Heart left ventricle (tissue), 13 donors: Measurements from ENCODE around the gene TRIM38.

Experiments used
- CTCF ChIP-seq, 12 donors: fragments of 200-600 bp; sonication (generic) in 4 of 12; IDR thresholded peaks; one replicate each; pipeline versions ENCODE4 v1.5.0 to v1.8.0; 2018 to 2022; ENCODE audit warnings: antibody characterized with exemption in 12 of 12, mild to moderate bottlenecking in 5 of 12
- POLR2A ChIP-seq, 2 donors: fragments of 450-650 bp; IDR thresholded peaks; one replicate each; pipeline ENCODE4 v1.6.1; 2017; ENCODE audit warnings: antibody characterized with exemption in 2 of 2, mild to moderate bottlenecking in 2 of 2, moderate library complexity in 2 of 2
- donor health status: ischemic (EF 13 %, LVEDD 7.1; RV severe dilation, severe dysfunction).
- donor health status: DM: no; HTN: yes; CAD: no.
- donor health status: DM: no; HTN: no; CAD: no.
- donor health status: ischemic (EF 25% LVEDD 6.9; RV normal size, moderate dysfunction).
- donor health status: ischemic (EF 25% LVEDD 5.7; RV mildly dilated, moderate dysfunction).
- donor health status: ischemic (EF 35%, LVEDD 5.7; RV mildly dilated, moderate dysfunction).
- donor health status: nonischemic (EF 11% LVEDD 7.7; RV severe dilation, severe dysfunction).
- donor health status: DM: yes; HTN: yes; CAD: no.
- donor health status: PGD.
- donor health status: ischemic (EF 29% LVEDD 5.4; RV normal size, mild dysfunction).
- donor health status: nonischemic (EF 23%, LVEDD 6.1; RV moderate dilation, normal function).

DNA sequence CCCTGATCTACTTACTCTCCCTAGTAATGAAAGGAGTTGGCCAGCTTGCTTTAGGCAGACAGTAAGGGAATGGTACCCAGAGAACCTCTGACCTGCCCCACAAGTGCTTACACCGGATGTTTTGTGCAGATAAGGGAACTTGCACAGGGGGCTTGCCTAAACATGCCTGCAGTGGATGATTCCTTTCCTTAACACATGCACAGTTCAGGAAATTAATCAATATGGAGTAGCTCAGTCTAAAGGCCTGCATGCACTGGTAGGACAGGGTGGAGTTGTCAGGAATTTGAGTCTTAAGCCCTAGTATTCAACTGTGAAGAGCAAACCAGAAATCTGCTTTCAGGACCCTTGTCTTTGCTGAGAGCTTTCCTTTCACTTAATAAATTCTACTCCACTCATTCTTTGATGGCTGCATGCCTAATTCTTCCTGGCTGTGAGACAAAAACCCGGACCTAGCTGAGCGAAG is 3.9 kb upstream of the TRIM38 start:
- TF ChIP-seq CTCF (IDR thresholded peaks at IDR 0.05) (no peak), POLR2A (IDR thresholded peaks at IDR 0.05) (no peak)
